ENCODE data around the gene ADGRG2.

Gene ADGRG2

GRCh38 chrX:19121898-19122640 is at the start of gene ADGRG2:
ADGRG2 (minus strand) TSS chrX:19122468; CDS start chrX:19068834, 53,634 bp downstream.
- no peak for DNase-seq

- DNase-seq = no peak
These were observed 46.3 kb upstream of the ADGRG2 start for GRCh38 chrX:19168609-19169008.

GRCh38 chrX:19162851-19163250 is 40.6 kb upstream of the ADGRG2 start:
- DNase-seq = no peak

- DNase-seq = peak; percentile 0
These were observed 33.9 kb upstream of the ADGRG2 start for GRCh38 chrX:19156186-19156585.

- DNase-seq = no peak
These were observed 30.5 kb upstream of the ADGRG2 start for GRCh38 chrX:19152762-19153161.

GRCh38 chrX:19137067-19137466 is 14.8 kb upstream of the ADGRG2 start:
- no peak for DNase-seq

- DNase-seq = no peak
These were observed 11.5 kb upstream of the ADGRG2 start for GRCh38 chrX:19133784-19134183.

- no peak for DNase-seq
These were observed 11.0 kb upstream of the ADGRG2 start for GRCh38 chrX:19133231-19133630.

GRCh38 chrX:19130628-19131027 is 8.4 kb upstream of the ADGRG2 start:
- no peak for DNase-seq

- no peak for DNase-seq
These were observed 7.4 kb upstream of the ADGRG2 start for GRCh38 chrX:19129694-19130093.

- peak; percentile 17 for DNase-seq
These were observed 5.4 kb upstream of the ADGRG2 start for GRCh38 chrX:19127649-19128168.

- no peak for DNase-seq
These were observed 357 bp upstream of the ADGRG2 start for GRCh38 chrX:19122641-19123009.

- DNase-seq = no peak
These were observed 802 bp downstream of the ADGRG2 start for GRCh38 chrX:19121466-19121865.

GRCh38 chrX:19110642-19111041 is 11.6 kb downstream of the ADGRG2 start:
- no peak for DNase-seq

- no peak for DNase-seq
These were observed 15.2 kb downstream of the ADGRG2 start for GRCh38 chrX:19107035-19107434.

GRCh38 chrX:19100586-19100985 is 21.7 kb downstream of the ADGRG2 start:
- peak; percentile 36 for DNase-seq

- no peak for DNase-seq
These were observed 24.6 kb downstream of the ADGRG2 start for GRCh38 chrX:19097553-19098283.

- DNase-seq = no peak
These were observed 25.7 kb downstream of the ADGRG2 start for GRCh38 chrX:19096586-19096985.

- DNase-seq = no peak
These were observed 27.6 kb downstream of the ADGRG2 start for GRCh38 chrX:19094654-19095053.

- DNase-seq = peak; percentile 22
These were observed 30.7 kb downstream of the ADGRG2 start for GRCh38 chrX:19091596-19091995.

GRCh38 chrX:19089555-19090040 is 32.7 kb downstream of the ADGRG2 start:
- no peak for DNase-seq

GRCh38 chrX:19086102-19086772 is 36.0 kb downstream of the ADGRG2 start:
- DNase-seq = peak; percentile 96

- no peak for DNase-seq
These were observed 36.6 kb downstream of the ADGRG2 start for GRCh38 chrX:19085666-19086065.
